GM19395 (cell line): ENCODE results near the gene TRMT44.
A peak's percentile ranks its signal among the peaks of the same experiment; 100 is the strongest.

Experiments used
- ATAC-seq: cut with Tn5 transposase; IDR thresholded peaks from one replicate; pipeline ENCODE4 v1.9.1; 2021; ENCODE audit warnings: mild to moderate bottlenecking, moderate library complexity; ENCODE audit not compliant: unreplicated experiment

TRMT44 gene

GRCh38 chr4:8440492-8441311 lies at the start of gene TRMT44, which contains the start of gene ACOX3:
TRMT44 (plus strand) TSS chr4:8440777; CDS start chr4:8440823, 46 bp downstream.
ACOX3 (minus strand) TSS chr4:8440723; CDS start chr4:8416521, 24,202 bp downstream.
- peak; percentile 90 for ATAC-seq

- ATAC-seq = no peak
Observed at GRCh38 chr4:8391071-8391470, 49.5 kb upstream of the TRMT44 start.

DNA sequence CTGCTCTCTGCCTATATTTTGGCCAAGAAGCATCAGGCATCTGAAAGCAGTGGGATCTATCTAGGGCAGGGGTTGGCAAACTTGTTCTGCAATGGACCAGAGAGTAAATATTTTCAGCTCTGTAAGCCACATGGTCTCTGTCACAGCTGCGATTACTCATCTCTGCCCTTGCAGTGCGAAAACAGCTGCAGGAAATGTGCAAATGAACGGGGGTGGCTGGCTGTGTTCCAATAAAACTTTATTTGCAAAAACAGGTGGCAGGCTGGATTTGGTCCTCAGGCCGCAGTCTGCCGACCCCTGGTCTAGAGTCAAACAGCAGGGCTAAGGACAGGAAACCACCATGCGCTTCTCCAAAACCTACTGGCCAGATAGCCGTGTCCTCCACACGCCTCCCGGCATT lies 48.6 kb upstream of the TRMT44 start:
- ATAC-seq = peak; percentile 94

GRCh38 chr4:8392591-8393190 lies 47.9 kb upstream of the TRMT44 start:
- ATAC-seq = no peak

- no peak for ATAC-seq
Observed at GRCh38 chr4:8393593-8394038, 47.0 kb upstream of the TRMT44 start.

GRCh38 chr4:8394061-8394519 lies 46.5 kb upstream of the TRMT44 start:
- no peak for ATAC-seq

DNA sequence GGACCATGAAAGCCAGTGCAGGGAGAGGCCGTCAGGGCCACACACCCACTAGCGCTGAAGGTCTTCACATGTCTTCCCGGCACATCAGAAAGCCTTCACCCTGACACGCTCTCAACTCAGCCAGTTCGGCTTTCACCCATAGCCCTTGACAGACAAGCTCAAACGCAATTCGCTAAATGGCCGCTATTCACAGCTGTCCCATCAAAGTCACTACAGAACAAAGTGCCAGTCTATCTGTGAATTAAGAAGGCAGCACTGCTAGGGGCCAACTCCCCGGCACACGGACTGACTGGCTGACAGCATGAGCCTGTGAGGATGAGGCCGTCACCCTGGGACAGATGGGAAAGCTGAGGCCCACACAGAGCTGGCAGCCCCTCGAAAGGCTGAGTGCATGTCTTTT lies 45.8 kb upstream of the TRMT44 start:
- ATAC-seq = no peak

- ATAC-seq = no peak
Observed at GRCh38 chr4:8395504-8396296, 44.9 kb upstream of the TRMT44 start.

- no peak for ATAC-seq
Observed at GRCh38 chr4:8396762-8397406, 43.7 kb upstream of the TRMT44 start.

- no peak for ATAC-seq
Observed at GRCh38 chr4:8398347-8398746, 42.2 kb upstream of the TRMT44 start.

GRCh38 chr4:8399298-8399697 lies 41.3 kb upstream of the TRMT44 start:
- ATAC-seq = no peak

GRCh38 chr4:8400632-8401325 lies 39.8 kb upstream of the TRMT44 start:
- no peak for ATAC-seq

DNA sequence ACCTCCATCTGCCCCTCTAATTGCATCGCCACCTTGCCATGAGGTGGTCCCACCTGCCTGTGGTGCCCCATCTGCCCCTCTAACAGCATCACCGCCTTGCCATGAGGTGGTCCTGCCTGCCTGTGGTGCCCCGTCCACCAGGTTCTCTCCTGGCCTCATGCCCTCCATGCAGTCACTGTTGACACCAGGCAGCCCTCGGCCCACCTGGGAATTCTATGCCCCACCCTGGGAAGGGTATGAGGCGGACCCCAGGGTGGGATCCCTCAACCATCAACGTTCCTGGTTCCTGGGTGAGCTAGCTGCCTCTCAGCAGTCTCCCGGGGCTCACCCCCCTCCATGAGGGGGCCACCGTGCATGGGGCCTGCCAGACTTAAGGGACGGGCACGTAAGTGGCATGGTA lies 38.9 kb upstream of the TRMT44 start:
- no peak for ATAC-seq

GRCh38 chr4:8402181-8402597 lies 38.4 kb upstream of the TRMT44 start:
- no peak for ATAC-seq

GRCh38 chr4:8402640-8403039 lies 37.9 kb upstream of the TRMT44 start:
- ATAC-seq = no peak

DNA sequence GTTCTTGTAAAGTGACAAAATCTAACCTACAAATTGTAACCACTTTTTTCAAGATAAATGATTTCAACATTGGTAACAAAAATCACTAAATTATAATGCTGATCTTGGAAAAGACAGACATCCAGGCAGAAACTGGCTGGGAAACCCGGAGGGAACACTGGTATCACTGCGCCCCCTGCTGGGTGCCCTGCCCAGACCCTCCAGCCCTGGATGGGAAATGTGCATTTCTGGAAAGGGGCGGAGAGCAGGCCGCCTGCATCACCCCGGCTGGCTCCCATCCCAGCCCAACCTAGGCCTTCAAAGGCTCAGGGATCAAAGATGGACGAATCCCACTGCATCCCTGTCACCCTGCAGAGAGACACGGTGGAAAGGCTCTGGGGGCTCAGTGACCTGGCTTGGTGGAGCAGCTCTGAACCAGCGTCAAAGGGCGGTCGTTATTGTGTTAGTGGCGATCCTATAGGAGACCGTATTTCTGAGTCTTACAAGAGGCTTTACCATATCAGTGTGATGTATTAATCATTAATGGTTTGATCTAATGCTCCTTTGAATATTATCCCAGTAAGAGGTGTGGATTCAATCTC lies 37.3 kb upstream of the TRMT44 start:
- no peak for ATAC-seq

DNA sequence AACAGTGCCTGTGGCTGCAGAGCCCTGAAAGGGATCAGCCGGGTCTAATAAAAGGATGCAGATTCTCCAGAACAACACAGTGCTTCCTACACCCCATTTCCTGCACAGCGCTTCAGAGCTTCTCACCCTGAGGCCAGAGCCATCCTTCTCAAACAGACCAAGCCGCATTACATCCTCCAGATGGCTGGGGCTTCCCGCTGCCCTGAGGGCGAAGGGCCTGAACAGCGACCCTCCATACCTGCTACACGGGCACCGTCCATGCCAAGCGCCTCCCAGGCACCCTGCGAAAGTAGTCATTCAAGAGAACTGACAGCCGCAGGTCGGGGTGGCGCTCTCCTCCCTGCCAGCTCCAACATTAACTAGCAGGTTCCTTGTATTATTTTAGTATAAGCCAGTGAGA lies 36.6 kb upstream of the TRMT44 start:
- ATAC-seq = no peak

- ATAC-seq = no peak
Observed at GRCh38 chr4:8404791-8405515, 35.6 kb upstream of the TRMT44 start.

- ATAC-seq = no peak
Observed at GRCh38 chr4:8405516-8405875, 35.1 kb upstream of the TRMT44 start.
